GM21360 (cell line): Measurements from ENCODE around the gene MXRA7.
"Not testable (repeated sequence)": the region's sequence is repeated elsewhere in the genome, so short reads cannot be mapped to it uniquely, and the experiment has no call there.

Source experiments
- ATAC-seq: cut with Tn5 transposase; IDR thresholded peaks from one replicate; pipeline ENCODE4 v1.9.1; 2021; ENCODE audit warnings: mild to moderate bottlenecking, moderate library complexity; ENCODE audit not compliant: unreplicated experiment

MXRA7 gene

DNA sequence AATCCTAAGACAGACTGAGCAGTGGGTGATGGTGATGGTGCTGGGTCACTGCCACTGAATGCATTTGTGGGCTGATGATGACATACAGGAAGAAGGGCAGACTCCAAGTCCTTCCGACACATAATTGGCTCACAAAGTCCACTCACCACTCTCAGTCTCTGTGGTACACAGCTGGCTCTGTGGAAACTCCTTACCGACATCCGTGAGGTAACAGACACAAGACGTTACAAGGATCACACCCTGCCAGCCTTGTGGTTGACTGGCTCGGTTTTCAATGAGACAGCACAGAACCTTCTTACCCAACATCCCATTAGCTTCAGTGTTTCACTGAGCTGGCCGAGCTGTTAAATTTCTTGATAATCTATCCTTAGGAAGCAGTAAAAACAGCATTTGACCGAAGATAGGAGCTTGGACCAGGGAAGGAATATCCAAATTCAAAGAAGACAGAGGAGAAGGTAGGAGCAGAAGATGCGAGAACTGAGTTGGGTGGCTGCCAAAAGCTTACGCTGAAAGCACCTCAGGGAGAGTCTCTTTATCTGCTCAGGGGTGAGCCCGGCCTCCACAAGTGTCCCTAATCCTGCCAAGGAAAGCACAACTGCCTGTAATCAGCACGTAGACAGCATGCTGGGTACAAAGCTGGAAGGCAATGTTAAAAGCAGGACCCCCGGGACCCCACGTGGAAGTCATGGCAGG, 5.5 kb upstream of the MXRA7 start:
- ATAC-seq, result no peak

DNA sequence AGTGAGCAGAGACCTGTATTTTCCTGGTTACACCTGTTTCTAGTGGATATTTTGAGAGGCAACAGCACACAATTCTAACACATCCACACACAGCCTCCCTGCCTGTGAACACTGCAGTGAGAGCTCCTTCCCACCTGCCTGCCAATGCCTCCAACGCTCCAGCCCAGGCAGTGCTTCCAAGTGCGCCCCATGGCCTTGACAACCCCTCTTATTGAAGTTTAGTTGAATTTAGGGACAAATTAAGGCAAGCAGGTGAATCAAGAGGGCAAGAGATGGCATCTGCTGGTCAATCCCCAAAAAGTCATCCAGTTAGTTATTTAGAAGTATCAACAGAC, 4.7 kb upstream of the MXRA7 start:
- ATAC-seq, result no peak

DNA sequence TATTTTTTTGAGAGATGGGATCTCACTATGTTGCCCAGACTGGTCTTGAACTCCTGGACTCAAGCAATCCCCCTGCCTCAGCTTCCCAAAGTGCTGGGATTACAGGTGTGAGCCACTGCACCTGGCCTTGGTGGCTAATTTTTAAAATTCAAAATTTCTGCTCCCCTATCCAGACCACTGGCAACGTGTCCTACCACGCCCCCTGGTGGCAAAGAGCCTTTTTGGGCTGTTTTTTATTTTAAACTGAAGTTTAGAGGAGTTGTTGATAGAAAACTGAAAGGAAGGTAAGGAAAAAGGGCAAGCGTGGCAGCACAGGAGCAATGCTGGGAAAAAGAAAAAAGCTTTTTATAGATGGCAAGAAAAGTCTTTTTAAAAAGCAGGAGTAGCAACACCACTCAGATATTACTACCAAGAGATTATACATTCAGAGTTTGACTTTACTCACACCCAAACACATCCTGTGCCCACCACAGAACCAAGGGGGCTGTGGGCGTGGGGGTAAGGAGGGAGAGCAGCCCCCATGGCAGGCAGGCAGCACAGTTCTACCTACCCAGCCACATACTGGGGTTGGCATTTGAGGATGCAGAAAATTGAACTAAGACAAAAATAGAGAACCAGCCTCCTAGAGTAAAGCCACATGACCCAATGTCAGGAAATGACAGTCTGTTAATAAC, 4.2 kb upstream of the MXRA7 start:
- no peak for ATAC-seq

DNA sequence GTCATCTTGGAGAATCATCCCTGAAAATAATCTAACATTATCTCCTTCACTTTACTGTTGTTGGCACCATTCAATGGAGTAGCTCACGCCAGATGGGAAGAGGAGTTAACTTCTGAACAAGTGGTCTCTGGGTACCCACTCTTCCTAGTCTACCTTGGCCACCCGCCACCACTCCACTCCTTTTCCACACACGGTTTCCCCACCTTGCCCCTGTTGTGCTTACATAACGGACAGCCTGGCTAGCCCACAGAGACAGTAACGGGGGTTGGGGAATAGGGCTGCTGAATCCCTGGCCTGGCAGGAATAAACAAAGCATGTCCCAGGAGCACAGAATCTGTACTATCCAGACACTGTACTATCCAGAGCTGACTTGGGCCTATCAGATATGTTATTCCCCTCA, 3.6 kb upstream of the MXRA7 start:
- ATAC-seq, result no peak

DNA sequence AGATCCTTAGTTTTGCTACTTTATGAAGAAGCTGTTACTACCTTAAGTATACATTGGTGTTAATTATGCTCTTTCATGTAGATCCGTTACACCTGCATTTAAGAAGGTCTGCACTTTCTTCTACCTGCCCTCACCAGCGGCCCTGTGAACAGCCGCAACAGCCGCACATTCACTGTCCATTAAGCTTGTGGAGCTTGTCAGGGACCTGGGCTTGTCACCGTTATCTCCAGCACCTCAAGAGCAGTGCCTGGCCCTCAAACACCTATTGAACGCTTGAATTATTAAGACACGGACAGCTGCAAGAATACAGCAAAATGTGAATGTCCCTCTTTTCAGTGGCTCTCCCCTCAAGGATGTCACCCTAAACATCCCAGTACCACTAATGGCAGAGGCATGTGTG, 3.0 kb upstream of the MXRA7 start:
- ATAC-seq, result no peak

DNA sequence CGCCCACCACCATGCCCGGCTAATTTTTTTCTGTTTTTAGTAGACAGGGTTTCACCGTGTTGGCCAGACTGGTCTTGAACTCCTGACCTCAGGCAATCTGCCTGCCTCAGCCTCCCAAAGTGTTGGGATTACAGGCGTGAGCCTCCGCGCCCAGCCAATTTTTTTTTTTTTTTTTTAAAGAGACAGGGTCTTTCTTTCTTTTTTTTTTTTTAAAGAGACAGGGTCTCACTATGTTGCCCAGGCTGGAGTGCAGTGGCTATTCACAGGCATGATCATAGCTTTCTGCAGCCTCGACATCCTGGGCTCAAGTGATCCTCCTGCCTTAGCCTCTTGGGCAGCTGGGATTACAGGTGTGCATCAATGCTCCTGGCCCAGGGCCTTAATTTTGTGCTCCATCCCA, 1.6 kb upstream of the MXRA7 start:
- not testable (repeated sequence) for ATAC-seq

DNA sequence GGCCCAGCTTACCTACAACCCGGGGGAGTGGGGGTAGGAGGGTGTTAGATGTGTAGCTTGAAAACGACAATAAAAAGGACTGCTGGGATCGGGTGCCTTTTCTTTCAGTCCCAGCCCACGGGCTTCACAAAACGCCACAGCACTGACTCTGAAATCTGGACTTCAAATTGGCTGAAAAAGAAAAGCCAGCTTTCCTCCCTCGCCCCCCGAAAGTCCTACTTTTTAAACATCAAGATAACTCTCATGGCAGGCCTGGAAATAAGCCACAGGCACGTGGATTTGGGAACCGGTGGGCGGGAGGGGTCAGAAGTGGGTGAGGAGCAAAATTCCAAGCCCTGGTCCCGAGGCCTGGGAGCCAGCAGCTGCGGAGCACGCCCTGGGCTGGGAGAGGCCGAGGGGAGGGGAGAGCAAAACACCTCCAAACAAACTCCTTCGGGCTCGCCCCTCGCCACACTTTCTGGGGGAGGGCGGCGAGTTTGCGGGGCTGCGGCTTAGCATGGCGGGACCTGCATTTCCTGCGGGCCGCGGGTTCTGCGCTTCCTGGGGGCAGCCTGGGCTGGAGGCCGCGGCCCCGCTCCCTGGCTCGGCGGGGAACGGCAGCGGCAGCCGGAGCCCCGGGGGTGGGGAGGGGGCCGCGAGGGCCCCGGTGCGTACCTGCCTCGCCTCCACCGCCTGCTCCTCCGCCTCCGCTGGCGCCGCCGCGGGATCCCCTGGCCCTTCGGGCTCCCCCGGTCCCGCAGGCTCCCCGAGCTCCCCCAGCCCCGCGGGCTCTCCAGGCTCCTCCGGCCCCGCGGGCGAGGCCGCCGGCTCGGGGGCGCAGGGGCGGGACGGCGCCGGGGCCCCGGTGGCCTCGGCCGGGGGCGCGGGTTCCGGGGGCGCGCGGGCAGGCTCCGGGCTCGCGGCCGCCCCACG, 558 bp downstream of the MXRA7 start:
- ATAC-seq, result not testable (repeated sequence)

DNA sequence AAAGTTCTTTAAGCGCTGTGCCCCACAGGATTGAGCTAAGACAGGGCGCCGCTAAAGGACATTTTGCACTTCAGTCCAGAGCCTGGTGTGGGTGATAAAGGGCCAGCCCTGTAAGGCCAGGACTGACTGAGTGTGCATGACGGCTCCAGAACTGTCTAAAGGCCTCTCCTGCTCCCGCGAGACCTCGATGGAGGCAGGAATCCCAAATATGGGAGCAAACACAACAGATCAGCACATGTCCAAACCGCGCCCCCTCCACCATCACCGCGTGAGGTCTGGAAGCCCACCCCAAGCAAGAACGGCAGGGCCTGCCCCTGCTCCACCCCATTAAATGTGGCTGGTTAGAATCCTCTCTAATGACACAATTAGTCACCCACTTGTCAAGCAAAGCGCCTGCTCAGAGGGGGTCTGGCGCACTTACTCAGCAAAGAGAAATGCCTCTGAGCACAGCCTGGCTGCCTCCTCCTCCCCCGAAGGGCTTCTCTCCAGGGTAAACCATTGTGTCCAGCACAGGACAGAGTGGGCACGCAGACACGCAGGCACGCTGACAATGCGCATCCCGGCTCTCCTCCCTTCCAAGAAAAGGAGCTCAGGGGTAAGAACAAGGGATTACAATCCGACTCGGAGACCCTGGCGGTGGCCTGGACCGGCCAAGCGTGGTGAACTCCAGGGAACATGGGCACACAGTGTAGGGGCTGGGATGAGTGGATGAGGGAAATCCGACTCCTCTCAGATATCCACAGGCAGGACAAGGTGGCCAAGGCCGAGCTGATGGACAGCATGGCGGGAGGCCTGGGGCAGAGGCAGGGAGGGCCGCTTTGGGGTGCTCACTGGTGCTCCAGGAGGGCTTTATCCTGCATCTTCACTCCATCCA, 1.5 kb downstream of the MXRA7 start:
- ATAC-seq, result no peak

DNA sequence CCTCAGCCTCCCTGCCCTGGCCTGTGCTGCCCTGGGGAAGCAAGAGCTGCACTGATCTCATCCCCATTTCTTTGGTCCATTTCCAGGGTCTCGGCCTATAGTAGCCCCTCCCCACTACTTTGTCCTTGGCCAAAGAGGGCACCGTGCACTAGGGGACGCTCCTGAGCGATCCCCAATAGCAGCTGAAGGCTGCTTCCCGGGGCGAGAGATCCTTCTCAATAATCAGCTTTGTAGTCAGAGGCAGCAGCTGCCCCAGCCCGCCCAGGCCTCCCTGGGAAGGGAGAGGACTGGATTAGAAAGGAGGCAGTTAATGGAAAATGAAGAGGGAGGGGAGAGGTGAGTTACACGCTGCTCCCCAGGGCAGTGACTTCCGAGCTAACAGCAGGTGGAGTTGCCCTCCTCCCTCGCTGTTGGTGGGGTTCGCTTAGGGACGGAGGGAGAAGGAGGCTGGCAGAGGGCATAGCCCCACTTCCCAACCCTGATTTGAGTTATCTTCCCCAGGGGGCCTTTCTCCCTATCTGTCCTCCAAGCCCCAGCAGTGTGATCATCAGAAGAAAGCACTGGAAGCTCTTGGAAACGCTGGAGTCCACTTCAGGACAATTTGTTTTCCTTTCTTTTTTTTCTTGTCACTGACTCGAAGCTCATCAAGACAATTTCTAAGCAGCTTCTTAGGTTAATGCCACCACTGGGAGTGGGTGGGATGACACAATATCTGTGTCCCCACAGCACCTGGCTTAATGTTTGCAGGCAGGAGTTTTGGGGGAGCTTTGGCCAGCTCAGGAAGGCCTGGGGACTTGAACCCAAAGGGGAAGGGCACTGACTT, 2.6 kb downstream of the MXRA7 start:
- ATAC-seq, result no peak

DNA sequence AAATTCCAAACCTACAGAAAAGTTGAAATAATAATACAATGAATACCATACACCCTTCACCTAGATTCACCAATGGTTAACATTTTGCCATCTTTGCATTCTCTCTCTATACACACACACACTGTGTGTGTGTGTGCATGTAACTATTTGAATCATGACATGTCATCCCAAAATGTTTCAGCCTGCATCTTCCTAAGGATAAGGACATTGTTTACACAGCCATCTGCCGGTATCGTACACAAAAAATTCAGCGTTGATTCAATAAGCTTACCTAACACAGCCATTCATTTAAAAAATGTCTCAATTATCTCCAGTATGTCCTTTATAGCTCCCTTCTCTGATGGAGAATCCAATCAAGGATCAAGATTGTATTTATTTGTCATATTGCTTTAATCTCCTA, 3.9 kb downstream of the MXRA7 start:
- ATAC-seq, result no peak

DNA sequence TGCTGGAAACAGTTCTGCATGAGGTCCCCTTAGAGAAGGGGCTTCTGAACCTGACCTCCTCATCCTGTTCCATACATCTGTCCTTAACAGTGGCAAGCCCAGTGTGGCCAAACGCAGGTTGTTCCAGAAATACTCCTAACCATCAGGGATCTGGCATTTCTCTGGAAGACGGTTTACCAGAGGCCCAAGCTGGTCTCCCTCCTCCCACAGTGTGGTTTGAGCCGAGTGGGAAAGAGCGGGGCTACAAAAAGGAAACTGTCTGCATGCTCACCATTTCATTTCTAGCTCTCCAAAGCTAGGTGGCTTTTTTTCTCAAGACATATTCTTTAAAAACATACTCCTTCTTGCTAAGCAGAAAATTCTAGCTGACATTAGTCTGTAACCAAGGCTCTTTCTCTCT, 6.0 kb downstream of the MXRA7 start:
- no peak for ATAC-seq

DNA sequence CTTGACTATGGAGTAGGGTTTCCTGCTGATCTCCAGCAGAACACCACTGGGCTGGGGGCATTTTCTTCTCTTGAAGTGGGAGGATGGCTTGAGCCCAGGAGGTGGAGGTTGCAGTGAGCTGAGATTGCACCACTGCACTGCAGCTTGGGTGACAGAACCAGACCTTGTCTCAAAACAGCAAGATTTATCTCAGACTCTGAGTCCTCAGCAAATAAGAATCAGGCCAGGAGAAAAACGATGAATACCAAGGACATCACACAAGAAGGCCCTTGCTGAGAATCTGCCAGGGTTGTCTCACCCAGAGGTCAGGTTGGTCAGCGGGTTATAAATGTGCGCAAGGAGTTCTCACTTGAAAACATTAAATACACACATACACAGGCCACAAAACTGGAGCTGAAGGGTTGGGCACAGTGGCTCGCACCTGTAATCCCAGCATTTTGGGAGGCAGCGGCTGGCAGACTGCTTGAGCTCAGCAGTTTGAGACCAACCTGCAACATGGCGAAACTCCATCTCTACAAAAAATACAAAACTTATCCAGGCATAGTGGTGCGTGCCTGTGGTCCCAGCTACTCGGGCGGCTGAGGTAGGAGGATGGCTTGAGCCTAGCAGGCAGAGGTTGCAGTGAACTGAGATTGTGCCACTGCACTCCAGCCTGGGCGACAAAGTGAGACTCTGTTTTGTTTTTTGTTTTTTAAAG, 7.7 kb downstream of the MXRA7 start:
- no peak for ATAC-seq

DNA sequence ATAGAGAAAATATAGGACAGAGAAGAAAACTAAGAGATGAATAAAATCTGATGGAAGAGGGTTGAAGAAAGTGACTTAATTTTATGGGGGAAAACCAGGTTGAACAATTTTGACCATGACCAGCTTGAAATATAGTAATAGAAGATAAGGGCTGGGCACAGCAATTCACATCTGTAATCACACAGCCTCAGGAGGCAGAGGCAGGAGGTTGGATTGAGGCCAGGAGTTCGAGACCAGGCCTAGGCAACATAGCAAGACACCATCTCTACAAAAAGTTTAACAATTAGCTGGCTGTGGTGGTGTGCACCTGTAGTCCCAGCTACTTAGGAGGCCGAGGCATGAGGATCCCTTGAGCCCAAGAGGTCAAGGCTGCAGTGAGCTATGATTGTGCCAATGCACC, 8.7 kb downstream of the MXRA7 start:
- no peak for ATAC-seq

DNA sequence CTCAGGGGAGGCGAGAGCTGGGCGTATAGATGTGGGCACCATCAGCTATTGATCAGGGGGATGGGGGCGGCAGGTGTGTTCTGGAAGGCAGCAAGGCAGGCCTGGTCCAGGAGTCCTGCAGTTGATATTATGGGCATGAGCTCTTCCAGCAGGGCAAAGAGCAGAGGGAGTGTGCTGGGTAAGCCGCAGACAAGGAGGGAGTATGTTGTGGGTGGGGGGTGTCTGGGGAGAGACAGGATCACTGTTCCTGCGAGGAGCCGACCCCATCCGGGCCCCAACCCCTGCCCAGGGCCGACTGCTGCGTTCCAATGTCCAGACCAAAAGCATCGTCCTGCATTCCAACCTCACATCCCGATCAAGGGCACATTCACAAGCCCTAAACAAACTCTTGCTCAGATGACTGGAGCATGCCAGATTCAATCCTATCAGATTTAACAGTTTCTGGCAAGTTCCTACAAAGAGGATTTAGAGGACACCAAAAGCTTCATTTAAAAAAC, 9.2 kb downstream of the MXRA7 start:
- ATAC-seq, result no peak

DNA sequence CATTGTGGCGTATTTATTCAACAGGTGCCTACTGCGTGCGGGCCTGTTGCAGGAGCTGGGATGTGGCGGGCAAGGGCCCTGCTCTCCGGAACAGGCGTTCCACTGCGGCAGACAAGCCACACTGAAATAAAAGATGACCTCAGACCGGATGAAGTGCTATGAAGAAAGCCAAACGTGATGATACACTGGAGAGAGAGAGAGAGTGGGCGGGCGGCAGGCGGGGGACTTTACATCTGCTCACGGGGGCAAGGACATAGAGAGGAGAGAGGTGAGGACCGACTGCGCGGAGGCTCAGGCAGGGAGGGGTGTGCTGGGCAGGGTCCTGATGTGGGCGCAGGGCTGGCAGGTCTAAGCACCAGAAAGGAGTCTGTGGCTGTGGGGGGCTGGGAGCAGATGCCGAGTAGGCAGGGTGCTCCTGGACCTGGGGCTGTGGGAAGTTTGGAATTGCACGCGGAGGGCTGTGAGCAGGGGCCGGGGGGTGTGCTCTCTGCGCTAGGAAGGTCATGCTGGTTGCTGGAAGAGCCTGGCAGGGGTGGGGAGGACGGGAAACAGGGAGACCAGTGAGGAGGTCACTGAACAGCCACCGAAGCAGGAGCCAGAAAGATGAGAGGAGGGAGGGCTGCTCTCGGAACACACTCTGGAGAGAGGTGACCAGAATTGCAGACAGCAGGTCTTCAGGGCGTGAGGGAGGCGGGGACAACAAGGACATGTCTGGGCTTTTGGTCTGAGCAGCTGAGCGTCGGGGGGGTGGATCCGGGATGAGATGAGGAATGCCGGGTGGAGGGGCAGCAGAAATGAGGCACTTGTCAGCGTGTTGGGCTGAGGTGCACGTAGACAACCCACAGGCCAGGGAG, 9.9 kb downstream of the MXRA7 start:
- no peak for ATAC-seq

DNA sequence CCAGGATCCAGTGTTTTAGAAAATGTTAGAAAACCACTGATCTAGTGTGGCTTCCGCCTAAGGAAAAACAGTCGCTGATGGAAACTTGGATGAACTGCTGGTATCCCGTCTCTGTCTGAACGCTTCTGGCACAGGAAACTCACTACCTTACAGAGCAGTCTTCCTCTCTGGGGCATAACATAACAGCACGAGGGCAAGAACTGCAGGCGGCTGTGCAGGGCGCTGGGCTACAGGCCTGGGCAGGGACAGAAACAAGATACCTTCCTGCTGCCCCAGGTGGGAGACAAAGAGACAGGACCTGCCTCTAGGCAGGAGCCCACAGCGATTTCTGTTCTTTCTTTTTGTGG, 10.5 kb downstream of the MXRA7 start:
- no peak for ATAC-seq

DNA sequence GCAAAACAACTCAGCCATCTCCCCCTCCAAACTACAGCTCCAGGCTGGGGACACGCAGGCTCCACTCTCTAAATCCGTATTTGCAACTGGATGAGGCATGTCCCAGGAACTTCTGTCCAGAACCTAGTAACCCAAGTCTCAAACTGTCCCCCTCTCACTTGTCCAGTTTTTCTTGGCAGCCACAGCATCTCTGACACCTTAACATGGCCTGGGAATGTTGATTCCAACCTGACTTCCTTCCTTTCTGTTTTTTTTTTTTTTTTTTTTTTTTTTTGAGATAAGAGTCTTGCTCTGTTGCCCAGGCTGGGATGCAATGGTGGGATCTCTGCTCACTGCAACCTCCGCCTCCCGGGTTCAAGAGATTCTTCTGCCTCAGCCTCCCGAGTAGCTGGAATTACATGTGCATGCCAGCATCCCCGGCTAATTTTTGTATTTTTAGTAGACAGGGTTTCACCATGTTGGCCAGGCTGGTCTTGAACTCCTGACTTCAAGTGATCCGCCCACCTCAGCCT, 12.2 kb downstream of the MXRA7 start:
- ATAC-seq, result not testable (repeated sequence)
